GM10847 (cell line): ENCODE results near the gene HOXD8.

Experiments
- POLR2A ChIP-seq: IDR thresholded peaks from 2 replicates; pipeline ENCODE4 v1.6.1; 2011; ENCODE audit not compliant: insufficient read length; ENCODE audit errors: extremely low read depth

The HOXD8 gene

GRCh38 chr2:176158855-176159662, 29.6 kb downstream of the HOXD8 start:
- no peak for TF ChIP-seq POLR2A

- no peak for TF ChIP-seq POLR2A
These were observed 30.3 kb downstream of the HOXD8 start for GRCh38 chr2:176159663-176160250.

GRCh38 chr2:176160251-176160985, 30.9 kb downstream of the HOXD8 start:
- no peak for TF ChIP-seq POLR2A

GRCh38 chr2:176160986-176161824, 31.7 kb downstream of the HOXD8 start:
- TF ChIP-seq POLR2A: no peak

- no peak for TF ChIP-seq POLR2A
These were observed 32.5 kb downstream of the HOXD8 start for GRCh38 chr2:176161825-176162626.

- no peak for TF ChIP-seq POLR2A
These were observed 33.6 kb downstream of the HOXD8 start for GRCh38 chr2:176162911-176163671.

GRCh38 chr2:176163672-176164056, 34.2 kb downstream of the HOXD8 start:
- TF ChIP-seq POLR2A: no peak

GRCh38 chr2:176164201-176164600, 34.7 kb downstream of the HOXD8 start:
- TF ChIP-seq POLR2A: no peak

GRCh38 chr2:176164611-176165369, 35.3 kb downstream of the HOXD8 start:
- TF ChIP-seq POLR2A: no peak

GRCh38 chr2:176165370-176166050, 36.0 kb downstream of the HOXD8 start:
- TF ChIP-seq POLR2A: no peak

- no peak for TF ChIP-seq POLR2A
These were observed 36.8 kb downstream of the HOXD8 start for GRCh38 chr2:176166272-176166671.

- no peak for TF ChIP-seq POLR2A
These were observed 37.9 kb downstream of the HOXD8 start for GRCh38 chr2:176167398-176167797.
